Pancreas (tissue), 10 donors: ENCODE measurements around the gene FARP2. TPM values are rescaled to one million over a fixed set of nuclear protein-coding genes. Genes with fewer than 3 reads are reported as not detected.
A peak's percentile ranks its signal among the peaks of the same experiment; 100 is the strongest.

Experiments used
- ATAC-seq, 4 donors: fragments of 200-7000 bp; cut with Tn5 transposase; one replicate each; pipeline versions ENCODE4 v1.8.0 to v1.9.1; 2020; ENCODE audit warnings: mild to moderate bottlenecking in 4 of 4, moderate library complexity in 4 of 4
- DNase-seq, 6 donors: peaks; one replicate each; pipeline ENCODE4 v3.0.0-alpha.2; 2020
- FAIRE-seq: peaks from 2 replicates; lab custom pipeline; 2012; peaks lifted over from hg19 to GRCh38; lab: Jason Lieb, UNC
- H3K27ac ChIP-seq, 4 donors: fragments of 200-600 bp; sonication (generic); 1 replicate in 3 of 4; 2 replicates in 1 of 4; pipeline versions ENCODE4 v1.5.0 to v1.8.0; 2020
- H3K27me3 ChIP-seq, 4 donors: fragments of 200-600 bp; one replicate each; pipeline ENCODE4 v1.8.0; 2021
- H3K36me3 ChIP-seq, 3 donors: fragments of 200-600 bp; sonication (generic) in 1 of 3; one replicate each; pipeline versions ENCODE4 v1.5.0 to v1.8.0; 2020 to 2021
- H3K4me1 ChIP-seq, 3 donors: fragments of 200-600 bp; one replicate each; pipeline ENCODE4 v1.8.0; 2021
- H3K4me3 ChIP-seq, 4 donors: fragments of 200-600 bp; sonication (generic) in 2 of 4; one replicate each; pipeline versions ENCODE4 v1.5.0 to v1.8.0; 2020 to 2021
- H3K9me3 ChIP-seq, 4 donors: fragments of 200-600 bp; one replicate each; pipeline ENCODE4 v1.8.0; 2021
- CTCF ChIP-seq, 4 donors: fragments of 200-600 bp; sonication (generic) in 3 of 4; IDR thresholded peaks; one replicate each; pipeline versions ENCODE4 v1.5.0 to v1.8.0; 2021; ENCODE audit warnings: antibody characterized with exemption in 4 of 4
- WGBS, 2 donors: extraction: QIAGEN DNeasy Blood & Tissue Kit; methylation state at CpG; one replicate each; pipeline ENCODE4 v1.1.7; 2013; 5-methylcytosine and 5-hydroxymethylcytosine counted together
- intact Hi-C, 3 donors: fragments of 100-400 bp; cut with DNase I; formaldehyde crosslinking; loops; one replicate each; pipeline versions ENCODE4 v1.11.1 to v1.14.2; 2022
- polyA plus RNA-seq, 2 donors: library from polyadenylated mRNA; stranded (reverse); fragments of 200-250 nt; gene quantifications; one replicate each; pipeline ENCODE4 v1.2.3, GENCODE V29; 2013
- total RNA-seq, 6 donors: library from RNA; stranded (reverse); fragmentation: NEBNext Ultra II Directional in 4 of 6; extraction: Animal tissue kit (Norgen Biotek cat#: 25700) in 4 of 6; gene quantifications; one replicate each; pipeline versions ENCODE4 v1.2.1 to v1.2.4, GENCODE V29; 2021 to 2023
- donor health status: healthy with polysubstance abuse.
- donor health status: DM: no; HTN: no; CAD: no; lungs with moderate emphysema.
- donor health status: DM: no; HTN: no; CAD: no.
- donor health status: control.
- donor health status: control.
- donor health status: Bipolar disorder and iron deficiency.
- donor health status: DM: yes; HTN: yes; CAD: no.
- donor health status: DM: no; HTN: no; CAD: no.
- donor health status: DM: no; HTN: no; CAD: no.
- donor health status: DM: yes; HTN: yes; CAD: no.

The FARP2 gene
- total and polyA plus RNA-seq, 8 donors = 16.9 to 44.9 (median 25.8) TPM

- intact Hi-C loops = no loop called here
- Histone ChIP-seq H3K4me3 (no peak overlapping the region), H3K9me3 (no peaks in the 10 kb centered on the region), H3K36me3 (no peaks in the 10 kb centered on the region), H3K27me3 (no peaks in the 10 kb centered on the region), H3K27ac (no peak overlapping the region), H3K4me1 (peaks cover 0 to 4% (median 3%) of the 10 kb centered on the region in 3 donors)
- no peak for FAIRE-seq
- TF ChIP-seq CTCF (IDR thresholded peaks at IDR 0.05) = no peak
- 50 to 64% methylated on average over 12 to 13 of the region's 13 CpGs for WGBS, 2 donors
- no peak for ATAC-seq
- peak in 1 of 6 donors; percentile 42 for DNase-seq
These were observed 180.0 kb downstream of the FARP2 start for GRCh38 chr2:241535871-241536655.

GRCh38 chr2:241538838-241539615 lies 182.9 kb downstream of the FARP2 start:
- WGBS, 2 donors = 87 to 90% methylated on average over 15 of the region's 15 CpGs
- Histone ChIP-seq H3K27ac (no peak overlapping the region), H3K4me1 (peaks cover 0 to 6% (median 4%) of the 10 kb centered on the region in 3 donors), H3K27me3 (no peaks in the 10 kb centered on the region), H3K9me3 (no peaks in the 10 kb centered on the region), H3K4me3 (no peak overlapping the region), H3K36me3 (no peaks in the 10 kb centered on the region)
- DNase-seq (peak in 1 of 6 donors; percentile 25), FAIRE-seq (no peak), ATAC-seq (no peak)
- no peak for TF ChIP-seq CTCF (IDR thresholded peaks at IDR 0.05)
- intact Hi-C loops = no loop called here

GRCh38 chr2:241539616-241540374 lies 183.7 kb downstream of the FARP2 start:
- no peak for FAIRE-seq
- H3K9me3 ChIP-seq = no peaks in the 10 kb centered on the region
- intact Hi-C loops = no loop called here

GRCh38 chr2:241540401-241540770 lies 184.3 kb downstream of the FARP2 start:
- intact Hi-C loops = no loop called here
- ATAC-seq (peak; percentile 15 to 57 (median 28)), DNase-seq (peak in 4 of 6 donors; percentile 45 to 69 (median 54)), FAIRE-seq (no peak)
- no peak for TF ChIP-seq CTCF (IDR thresholded peaks at IDR 0.05)
- WGBS, 2 donors = 51 to 54% methylated on average over 10 of the region's 10 CpGs
- H3K4me1 ChIP-seq = peaks cover 0 to 6% (median 4%) of the 10 kb centered on the region in 3 donors
- peak overlapping the region in 3 of 4 donors; percentile 28 to 43 (median 36) for H3K27ac ChIP-seq
- H3K27me3 ChIP-seq = no peaks in the 10 kb centered on the region
- peak overlapping the region in 3 of 4 donors; percentile 5 to 51 (median 39) for H3K4me3 ChIP-seq
- H3K36me3 ChIP-seq = no peaks in the 10 kb centered on the region
- H3K9me3 ChIP-seq = no peaks in the 10 kb centered on the region

More at GRCh38 chr2:241539616-241540374, 183.7 kb downstream of the FARP2 start:
- H3K36me3 ChIP-seq = no peaks in the 10 kb centered on the region
- peak overlapping the region in 1 of 4 donors; percentile 36 for H3K27ac ChIP-seq
- peaks cover 0 to 6% (median 4%) of the 10 kb centered on the region in 3 donors for H3K4me1 ChIP-seq
- 94 to 96% methylated on average over 11 of the region's 11 CpGs for WGBS, 2 donors
- ATAC-seq = no peak
- H3K4me3 ChIP-seq = no peak overlapping the region
- no peaks in the 10 kb centered on the region for H3K27me3 ChIP-seq
- no peak for TF ChIP-seq CTCF (IDR thresholded peaks at IDR 0.05)
- peak in 2 of 6 donors; percentile 34 to 54 for DNase-seq
